MM.1S (cell line): Measurements from ENCODE around the gene RRN3.
"Not testable (repeated sequence)": the region's sequence is repeated elsewhere in the genome, so short reads cannot be mapped to it uniquely, and the experiment has no call there.

Experiments used
- CTCF ChIP-seq: fragments of 300-600 bp; sonication (generic); IDR thresholded peaks from 2 replicates; pipeline ENCODE4 v1.5.1; 2016; ENCODE audit warnings: antibody characterized with exemption, low read length, mixed read lengths
- EZH2 ChIP-seq: fragments of 300-600 bp; sonication (generic); optimal IDR thresholded peaks from 2 replicates; pipeline ENCODE3; 2017; ENCODE audit warnings: low read depth, mild to moderate bottlenecking, antibody characterized with exemption, low read length, mixed read lengths

GRCh38 chr16:15016354-15016753 is 77.7 kb downstream of the RRN3 start:
- not testable (repeated sequence) for TF ChIP-seq CTCF, EZH2
